ENCODE measurements around the gene CNTNAP2. TPM values are rescaled to one million over a fixed set of nuclear protein-coding genes. Genes with fewer than 3 reads are reported as not detected.

The CNTNAP2 gene
- total RNA-seq, 1 donor from 2014 or later, result 5.4 TPM

GRCh38 chr7:146499970-146500369 is 383.4 kb downstream of the CNTNAP2 start:
- no peak overlapping the region for H3K27ac Mint-ChIP-seq (ENCODE audit: unreplicated experiment)
- H3K36me3 Mint-ChIP-seq (ENCODE audit: low read depth, unreplicated experiment), result peaks cover 3% of the 10 kb centered on the region
- H3K4me1 Mint-ChIP-seq (ENCODE audit: unreplicated experiment), result no peaks in the 10 kb centered on the region
- TF ChIP-seq CTCF (IDR thresholded peaks at IDR 0.05; ENCODE audit: unreplicated experiment), result no peak
- DNase-seq (ENCODE audit: low spot score), result no peak
- H3K27me3 Mint-ChIP-seq (ENCODE audit: unreplicated experiment), result no peaks in the 10 kb centered on the region
- no peak overlapping the region for H3K4me3 Mint-ChIP-seq (ENCODE audit: unreplicated experiment)
- H3K9me3 Mint-ChIP-seq (ENCODE audit: unreplicated experiment), result peaks cover 11% of the 10 kb centered on the region

- H3K27me3 Mint-ChIP-seq (ENCODE audit: unreplicated experiment), result peaks cover 2% of the 10 kb centered on the region
- H3K9me3 Mint-ChIP-seq (ENCODE audit: unreplicated experiment), result peaks cover 10% of the 10 kb centered on the region
- H3K4me1 Mint-ChIP-seq (ENCODE audit: unreplicated experiment), result no peaks in the 10 kb centered on the region
- no peak overlapping the region for H3K27ac Mint-ChIP-seq (ENCODE audit: unreplicated experiment)
- TF ChIP-seq CTCF (IDR thresholded peaks at IDR 0.05; ENCODE audit: unreplicated experiment), result no peak
- no peak for DNase-seq (ENCODE audit: low spot score)
- H3K36me3 Mint-ChIP-seq (ENCODE audit: low read depth, unreplicated experiment), result peaks cover 7% of the 10 kb centered on the region
- H3K4me3 Mint-ChIP-seq (ENCODE audit: unreplicated experiment), result no peak overlapping the region
Measured at GRCh38 chr7:146503844-146504243, 387.2 kb downstream of the CNTNAP2 start.

DNA sequence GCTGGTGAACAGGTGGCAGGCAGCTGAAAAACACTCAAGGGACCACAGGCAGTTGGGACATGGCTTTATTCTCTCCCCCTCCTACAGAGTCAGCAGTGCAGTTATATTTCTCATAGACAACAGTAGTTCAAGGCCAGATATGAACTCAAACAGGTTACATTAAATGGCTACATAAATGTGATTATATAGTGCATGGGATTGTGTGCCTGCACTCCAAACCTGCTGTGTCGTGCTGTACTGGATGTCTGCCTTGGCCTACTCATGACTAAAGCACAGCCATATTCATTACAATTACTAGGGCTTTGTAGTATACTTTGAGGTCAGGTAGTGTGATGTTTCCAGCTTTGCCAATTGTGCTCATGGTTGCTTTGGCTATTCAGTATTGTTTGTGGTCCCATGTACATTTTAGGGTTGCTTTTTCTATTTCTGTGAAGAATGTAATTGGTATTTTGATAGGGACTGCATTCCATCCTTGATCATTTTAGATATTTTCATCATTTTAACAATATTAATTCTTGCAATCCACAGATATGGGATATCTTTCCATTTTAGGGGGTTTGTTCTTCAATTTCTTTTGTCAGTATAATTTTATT is 393.6 kb downstream of the CNTNAP2 start:
- Mint-ChIP-seq H3K27me3 (ENCODE audit: unreplicated experiment) (peaks cover 5% of the 10 kb centered on the region), H3K36me3 (ENCODE audit: low read depth, unreplicated experiment) (peaks cover 7% of the 10 kb centered on the region), H3K4me3 (ENCODE audit: unreplicated experiment) (no peak overlapping the region), H3K9me3 (ENCODE audit: unreplicated experiment) (peaks cover 21% of the 10 kb centered on the region), H3K4me1 (ENCODE audit: unreplicated experiment) (no peaks in the 10 kb centered on the region), H3K27ac (ENCODE audit: unreplicated experiment) (no peak overlapping the region)
- no peak for TF ChIP-seq CTCF (IDR thresholded peaks at IDR 0.05; ENCODE audit: unreplicated experiment)
- DNase-seq (ENCODE audit: low spot score), result no peak

GRCh38 chr7:146514304-146514703 is 397.7 kb downstream of the CNTNAP2 start:
- Mint-ChIP-seq H3K36me3 (ENCODE audit: low read depth, unreplicated experiment) (peaks cover 3% of the 10 kb centered on the region), H3K27ac (ENCODE audit: unreplicated experiment) (no peak overlapping the region), H3K9me3 (ENCODE audit: unreplicated experiment) (peaks cover 12% of the 10 kb centered on the region), H3K4me1 (ENCODE audit: unreplicated experiment) (no peaks in the 10 kb centered on the region), H3K4me3 (ENCODE audit: unreplicated experiment) (no peak overlapping the region), H3K27me3 (ENCODE audit: unreplicated experiment) (no peaks in the 10 kb centered on the region)
- no peak for DNase-seq (ENCODE audit: low spot score)
- no peak for TF ChIP-seq CTCF (IDR thresholded peaks at IDR 0.05; ENCODE audit: unreplicated experiment)

DNA sequence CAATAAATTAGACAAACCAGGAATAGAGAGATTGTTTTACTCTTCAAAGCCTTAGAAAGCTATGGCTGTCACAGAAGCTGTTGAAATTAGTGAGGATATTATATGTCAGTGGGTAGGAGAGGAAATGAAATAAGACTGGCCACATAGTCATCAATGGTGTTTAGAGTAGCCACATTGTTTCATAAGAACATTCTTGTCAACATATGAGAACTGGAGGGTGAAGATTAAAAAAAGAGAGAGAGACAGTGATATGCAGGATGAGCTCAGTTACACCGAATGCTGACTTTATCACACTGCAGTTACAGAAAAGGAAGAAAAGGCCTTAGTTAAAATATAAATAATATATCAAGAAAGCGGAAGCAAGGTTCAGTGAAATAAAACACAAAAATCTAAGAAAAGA is 412.0 kb downstream of the CNTNAP2 start:
- DNase-seq (ENCODE audit: low spot score), result no peak
- TF ChIP-seq CTCF (IDR thresholded peaks at IDR 0.05; ENCODE audit: unreplicated experiment), result no peak
- Mint-ChIP-seq H3K36me3 (ENCODE audit: low read depth, unreplicated experiment) (no peaks in the 10 kb centered on the region), H3K9me3 (ENCODE audit: unreplicated experiment) (no peaks in the 10 kb centered on the region), H3K4me1 (ENCODE audit: unreplicated experiment) (no peaks in the 10 kb centered on the region), H3K4me3 (ENCODE audit: unreplicated experiment) (no peak overlapping the region), H3K27ac (ENCODE audit: unreplicated experiment) (no peak overlapping the region), H3K27me3 (ENCODE audit: unreplicated experiment) (no peaks in the 10 kb centered on the region)
